PC-9 (cell line): ENCODE measurements around the gene STOX1. TPM values are rescaled to one million over a fixed set of nuclear protein-coding genes. Genes with fewer than 3 reads are reported as not detected.

Source experiments
- BruUV-seq: library from RNA; stranded (reverse); fragments of 400-500 nt; replicated peaks from 2 replicates; lab custom pipeline; 2021; lab: Mats Ljungman, UMichigan
- CTCF ChIA-PET: fragments of 300-600 bp; sonication (Branson Sonifier 250); formaldehyde crosslinking; loops from one replicate; lab custom pipeline; 2022; ENCODE audit warnings: antibody characterized with exemption; lab: Charles Lee
- POLR2A ChIA-PET: fragments of 300-600 bp; sonication (Branson Sonifier 250); formaldehyde crosslinking; loops from one replicate; lab custom pipeline; 2022; ENCODE audit warnings: antibody characterized with exemption; ENCODE audit not compliant: unreplicated experiment; lab: Charles Lee
- DNase-seq, 2 experiments: peaks; one replicate each; pipeline versions ENCODE4 v3.0.0 to v3.0.0-alpha.2; 2015 to 2022; ENCODE audit warnings: mixed read lengths in 1 of 2
- H2AFZ ChIP-seq: fragments of 200-600 bp; sonication (generic); 2 replicates; pipeline ENCODE4 v1.8.1; 2017; ENCODE audit warnings: antibody characterized with exemption
- H3F3A ChIP-seq: fragments of 200-600 bp; sonication (generic); 2 replicates; pipeline ENCODE4 v1.8.1; 2017; ENCODE audit warnings: antibody characterized with exemption, mild to moderate bottlenecking, low read depth; ENCODE audit not compliant: insufficient read depth
- H3K27ac ChIP-seq: fragments of 200-600 bp; sonication (generic); 2 replicates; pipeline ENCODE4 v1.6.1; 2016; ENCODE audit warnings: mixed run types
- H3K27me3 ChIP-seq: fragments of 200-600 bp; sonication (generic); 2 replicates; pipeline ENCODE4 v1.6.1; 2016; ENCODE audit warnings: low read depth, mixed run types; ENCODE audit not compliant: insufficient read depth
- H3K36me3 ChIP-seq: fragments of 200-600 bp; sonication (generic); 2 replicates; pipeline ENCODE4 v1.6.1; 2016; ENCODE audit warnings: low read depth, mixed run types
- H3K4me1 ChIP-seq: fragments of 200-600 bp; sonication (generic); replicated peaks from 2 replicates; pipeline ENCODE4 v1.6.1; 2016; ENCODE audit warnings: mixed run types; ENCODE audit not compliant: insufficient read depth
- H3K4me2 ChIP-seq: fragments of 200-600 bp; sonication (generic); 2 replicates; pipeline ENCODE4 v1.6.1; 2017; ENCODE audit warnings: mixed run types
- H3K4me3 ChIP-seq: fragments of 200-600 bp; sonication (generic); 2 replicates; pipeline ENCODE4 v1.6.1; 2016; ENCODE audit warnings: mixed run types
- H3K79me2 ChIP-seq: fragments of 200-600 bp; sonication (generic); 2 replicates; pipeline ENCODE4 v1.6.1; 2017; ENCODE audit warnings: low read depth, mixed run types
- H3K9me2 ChIP-seq: fragments of 200-600 bp; sonication (generic); 2 replicates; pipeline ENCODE4 v1.8.1; 2017; ENCODE audit warnings: mild to moderate bottlenecking; ENCODE audit not compliant: insufficient read depth
- H3K9me3 ChIP-seq: fragments of 200-600 bp; sonication (generic); 2 replicates; pipeline ENCODE4 v1.8.1; 2016; ENCODE audit warnings: low read depth; ENCODE audit not compliant: insufficient read depth
- H4K20me1 ChIP-seq: fragments of 200-600 bp; sonication (generic); 2 replicates; pipeline ENCODE4 v1.8.1; 2017; ENCODE audit not compliant: insufficient read depth
- EZH2 ChIP-seq: fragments of 200-600 bp; sonication (generic); IDR thresholded peaks from 2 replicates; pipeline ENCODE4 v1.8.0; 2017; ENCODE audit warnings: antibody characterized with exemption, low read depth
- intact Hi-C: fragments of 100-400 bp; cut with micrococcal nuclease; formaldehyde crosslinking; loops from one replicate; pipeline ENCODE4 v1.10.0; 2022; ENCODE audit not compliant: unreplicated experiment
- total RNA-seq: library from RNA; stranded (reverse); gene quantifications from 2 replicates; pipeline ENCODE4 v1.2.3, GENCODE V29; 2021
- TF ChIP-seq, protein P1 (sequence below): fragments of 200-600 bp; sonication (generic); conservative IDR thresholded peaks from 2 replicates; pipeline ENCODE4 v1.6.1; 2017; ENCODE audit warnings: mixed run types, antibody characterized with exemption, mild to moderate bottlenecking, moderate library complexity

STOX1 gene
- total RNA-seq, 1 experiment from 2014 or later = 4.4 TPM

DNA sequence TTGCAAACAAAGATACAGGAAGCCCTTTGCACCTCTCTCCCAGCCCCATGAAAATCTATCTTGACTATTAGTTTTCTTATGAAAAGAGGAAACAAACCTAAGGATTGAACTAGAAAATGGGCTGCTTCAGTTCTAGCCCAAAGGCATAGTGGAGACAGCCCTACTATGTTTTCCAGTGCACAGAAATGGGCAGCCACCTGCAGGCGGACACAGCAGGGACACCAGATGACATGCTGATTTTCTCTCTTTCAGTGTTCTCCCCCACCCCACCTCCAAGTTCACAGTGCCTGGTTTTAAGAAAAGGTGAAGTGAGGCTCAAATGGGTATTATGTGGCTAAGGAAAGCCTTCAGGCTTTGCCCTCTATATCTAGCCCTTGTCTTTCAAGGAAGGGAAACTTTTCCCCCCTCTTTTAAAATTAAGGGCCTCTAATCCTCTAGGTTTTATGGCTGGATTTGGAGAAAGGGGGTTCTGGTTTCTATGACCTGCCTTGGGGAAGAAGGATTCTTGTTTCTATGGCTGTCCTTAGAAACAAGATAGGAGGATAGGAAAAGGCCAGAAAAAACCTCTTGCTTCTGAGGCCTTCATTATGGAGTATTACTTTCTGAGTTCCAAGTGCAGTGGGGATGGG is 50.3 kb downstream of the STOX1 start:
- H3K27me3 ChIP-seq = no peaks in the 10 kb centered on the region
- DNase-seq = no peak
- ChIA-PET CTCF (interaction anchor here (0.6 kb wide), 1 partner anchor 92 kb away, joined by 5 read pairs; no protein-coding TSS in a partner anchor), POLR2A (no interaction called here)
- no peak overlapping the region for H2AFZ ChIP-seq
- H3K36me3 ChIP-seq = no peaks in the 10 kb centered on the region
- no peaks in the 10 kb centered on the region for H3K9me2 ChIP-seq
- H3K9me3 ChIP-seq = no peaks in the 10 kb centered on the region
- BruUV-seq = no TSS peak
- H3K4me1 ChIP-seq = no peaks in the 10 kb centered on the region
- TF ChIP-seq, protein P1, sequence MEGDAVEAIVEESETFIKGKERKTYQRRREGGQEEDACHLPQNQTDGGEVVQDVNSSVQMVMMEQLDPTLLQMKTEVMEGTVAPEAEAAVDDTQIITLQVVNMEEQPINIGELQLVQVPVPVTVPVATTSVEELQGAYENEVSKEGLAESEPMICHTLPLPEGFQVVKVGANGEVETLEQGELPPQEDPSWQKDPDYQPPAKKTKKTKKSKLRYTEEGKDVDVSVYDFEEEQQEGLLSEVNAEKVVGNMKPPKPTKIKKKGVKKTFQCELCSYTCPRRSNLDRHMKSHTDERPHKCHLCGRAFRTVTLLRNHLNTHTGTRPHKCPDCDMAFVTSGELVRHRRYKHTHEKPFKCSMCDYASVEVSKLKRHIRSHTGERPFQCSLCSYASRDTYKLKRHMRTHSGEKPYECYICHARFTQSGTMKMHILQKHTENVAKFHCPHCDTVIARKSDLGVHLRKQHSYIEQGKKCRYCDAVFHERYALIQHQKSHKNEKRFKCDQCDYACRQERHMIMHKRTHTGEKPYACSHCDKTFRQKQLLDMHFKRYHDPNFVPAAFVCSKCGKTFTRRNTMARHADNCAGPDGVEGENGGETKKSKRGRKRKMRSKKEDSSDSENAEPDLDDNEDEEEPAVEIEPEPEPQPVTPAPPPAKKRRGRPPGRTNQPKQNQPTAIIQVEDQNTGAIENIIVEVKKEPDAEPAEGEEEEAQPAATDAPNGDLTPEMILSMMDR = no peak
- no peak for TF ChIP-seq EZH2
- 0 out of 2 replicates have a peak, but pooled peaks cover 4% of the 10 kb centered on the region for H3F3A ChIP-seq
- no peak overlapping the region for H3K4me2 ChIP-seq
- no peaks in the 10 kb centered on the region for H4K20me1 ChIP-seq
- H3K27ac ChIP-seq = no peak overlapping the region
- H3K4me3 ChIP-seq = no peak overlapping the region
- no peaks in the 10 kb centered on the region for H3K79me2 ChIP-seq
- intact Hi-C loops = no loop called here

DNA sequence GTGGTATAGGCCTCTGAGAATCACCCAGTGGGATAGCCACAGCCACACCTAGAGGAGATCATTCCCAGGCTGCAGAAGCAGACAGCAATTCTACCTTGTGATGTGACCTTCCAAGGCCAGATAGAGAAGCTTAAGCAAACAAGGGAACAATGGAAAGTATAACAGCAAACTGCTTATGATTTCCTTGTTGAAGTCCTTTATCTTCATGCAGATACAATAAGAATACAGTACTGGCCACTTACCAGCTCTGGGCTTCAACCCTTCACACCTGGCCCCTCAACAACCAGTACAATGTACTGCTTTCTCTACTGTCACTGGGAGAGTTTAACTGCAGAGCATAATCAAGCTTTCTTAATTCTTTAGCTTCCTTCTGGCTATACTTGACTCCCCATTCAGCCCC is 51.2 kb downstream of the STOX1 start:
- 0 out of 2 replicates have a peak, but pooled peaks cover 4% of the 10 kb centered on the region for H3F3A ChIP-seq
- no peaks in the 10 kb centered on the region for H3K4me1 ChIP-seq
- H3K9me2 ChIP-seq = no peaks in the 10 kb centered on the region
- intact Hi-C loops = no loop called here
- H4K20me1 ChIP-seq = no peaks in the 10 kb centered on the region
- DNase-seq = no peak
- ChIA-PET POLR2A (no interaction called here), CTCF (interaction anchor here (0.6 kb wide), 1 partner anchor 92 kb away, joined by 5 read pairs; no protein-coding TSS in a partner anchor)
- no TSS peak for BruUV-seq
- H3K9me3 ChIP-seq = no peaks in the 10 kb centered on the region
- H3K4me2 ChIP-seq = no peak overlapping the region
- no peak overlapping the region for H3K4me3 ChIP-seq
- H3K27ac ChIP-seq = no peak overlapping the region
- no peaks in the 10 kb centered on the region for H3K79me2 ChIP-seq
- TF ChIP-seq, protein P1 = no peak
- no peak for TF ChIP-seq EZH2
- no peaks in the 10 kb centered on the region for H3K27me3 ChIP-seq
- no peaks in the 10 kb centered on the region for H3K36me3 ChIP-seq
- no peak overlapping the region for H2AFZ ChIP-seq

DNA sequence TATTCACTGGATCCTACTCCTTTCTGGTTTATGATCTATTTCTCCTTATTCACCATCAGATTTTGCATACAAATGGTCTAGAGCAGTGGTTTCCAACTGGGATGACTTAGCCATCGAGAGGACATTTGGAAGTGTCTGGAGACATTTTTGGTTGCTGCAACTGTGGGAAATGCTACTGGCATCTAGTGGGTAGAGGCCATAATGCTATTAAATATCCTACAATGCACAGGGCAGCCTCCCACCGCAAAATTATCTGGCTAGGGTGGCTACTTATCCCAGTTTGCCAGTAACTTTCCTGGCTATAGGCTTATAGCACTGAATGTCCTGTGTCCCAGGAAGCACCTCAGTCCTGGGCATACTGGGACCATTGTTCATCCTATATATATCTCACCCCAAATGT is 52.3 kb downstream of the STOX1 start:
- Histone ChIP-seq H3K36me3 (no peaks in the 10 kb centered on the region), H4K20me1 (no peaks in the 10 kb centered on the region), H2AFZ (no peak overlapping the region), H3K9me3 (no peaks in the 10 kb centered on the region), H3K27me3 (no peaks in the 10 kb centered on the region), H3F3A (0 out of 2 replicates have a peak, but pooled peaks cover 4% of the 10 kb centered on the region), H3K9me2 (no peaks in the 10 kb centered on the region), H3K79me2 (no peaks in the 10 kb centered on the region), H3K4me1 (no peaks in the 10 kb centered on the region), H3K4me3 (no peak overlapping the region), H3K27ac (no peak overlapping the region), H3K4me2 (no peak overlapping the region)
- DNase-seq = no peak
- ChIA-PET CTCF (no interaction called here), POLR2A (no interaction called here)
- intact Hi-C loops = no loop called here
- TF ChIP-seq, protein P1 = no peak
- TF ChIP-seq EZH2 = no peak
- no TSS peak for BruUV-seq
